NK-92 (cell line): ENCODE results near the gene POLE.
"Not testable (repeated sequence)": the region's sequence is repeated elsewhere in the genome, so short reads cannot be mapped to it uniquely, and the experiment has no call there.

Source experiments
- DNase-seq: peaks from one replicate; lab custom pipeline; 2025; ENCODE audit not compliant: unreplicated experiment; lab: John Stamatoyannopoulos, UW

POLE gene

GRCh38 chr12:132600048-132601032 lies 86.8 kb downstream of the POLE start:
- DNase-seq: no peak

GRCh38 chr12:132599502-132599901 lies 87.6 kb downstream of the POLE start:
- not testable (repeated sequence) for DNase-seq

- no peak for DNase-seq
These were observed 89.5 kb downstream of the POLE start for GRCh38 chr12:132597333-132598316.

GRCh38 chr12:132596016-132596415 lies 91.1 kb downstream of the POLE start:
- no peak for DNase-seq

- DNase-seq: no peak
These were observed 92.0 kb downstream of the POLE start for GRCh38 chr12:132595183-132595582.

GRCh38 chr12:132593938-132594358 lies 93.2 kb downstream of the POLE start:
- no peak for DNase-seq

- DNase-seq: no peak
These were observed 93.6 kb downstream of the POLE start for GRCh38 chr12:132593521-132593920.

GRCh38 chr12:132593071-132593470 lies 94.1 kb downstream of the POLE start:
- DNase-seq: no peak

- DNase-seq: no peak
These were observed 94.7 kb downstream of the POLE start for GRCh38 chr12:132592282-132592970.

- DNase-seq: no peak
These were observed 95.8 kb downstream of the POLE start for GRCh38 chr12:132591107-132591935.

- DNase-seq: no peak
These were observed 98.1 kb downstream of the POLE start for GRCh38 chr12:132588821-132589669.

GRCh38 chr12:132588319-132588718 lies 98.8 kb downstream of the POLE start:
- DNase-seq: no peak

- no peak for DNase-seq
These were observed 99.4 kb downstream of the POLE start for GRCh38 chr12:132587781-132588180.

GRCh38 chr12:132586929-132587328 lies 100.2 kb downstream of the POLE start:
- no peak for DNase-seq

- DNase-seq: no peak
These were observed 102.0 kb downstream of the POLE start for GRCh38 chr12:132585177-132585576.

- no peak for DNase-seq
These were observed 102.7 kb downstream of the POLE start for GRCh38 chr12:132584429-132584828.

GRCh38 chr12:132583736-132584135 lies 103.4 kb downstream of the POLE start:
- DNase-seq: no peak

GRCh38 chr12:132583411-132583710 lies 103.8 kb downstream of the POLE start:
- no peak for DNase-seq
